GM18499 (cell line): Measurements from ENCODE around the gene CALML4.
"Not testable (repeated sequence)": the region's sequence is repeated elsewhere in the genome, so short reads cannot be mapped to it uniquely, and the experiment has no call there.

Experiments used
- ATAC-seq: cut with Tn5 transposase; IDR thresholded peaks from one replicate; pipeline ENCODE4 v1.9.1; 2021; ENCODE audit warnings: moderate number of reproducible peaks; ENCODE audit not compliant: insufficient read depth, unreplicated experiment

CALML4 gene

GRCh38 chr15:68209272-68209671 is 4.1 kb upstream of the CALML4 start:
- ATAC-seq: no peak

DNA sequence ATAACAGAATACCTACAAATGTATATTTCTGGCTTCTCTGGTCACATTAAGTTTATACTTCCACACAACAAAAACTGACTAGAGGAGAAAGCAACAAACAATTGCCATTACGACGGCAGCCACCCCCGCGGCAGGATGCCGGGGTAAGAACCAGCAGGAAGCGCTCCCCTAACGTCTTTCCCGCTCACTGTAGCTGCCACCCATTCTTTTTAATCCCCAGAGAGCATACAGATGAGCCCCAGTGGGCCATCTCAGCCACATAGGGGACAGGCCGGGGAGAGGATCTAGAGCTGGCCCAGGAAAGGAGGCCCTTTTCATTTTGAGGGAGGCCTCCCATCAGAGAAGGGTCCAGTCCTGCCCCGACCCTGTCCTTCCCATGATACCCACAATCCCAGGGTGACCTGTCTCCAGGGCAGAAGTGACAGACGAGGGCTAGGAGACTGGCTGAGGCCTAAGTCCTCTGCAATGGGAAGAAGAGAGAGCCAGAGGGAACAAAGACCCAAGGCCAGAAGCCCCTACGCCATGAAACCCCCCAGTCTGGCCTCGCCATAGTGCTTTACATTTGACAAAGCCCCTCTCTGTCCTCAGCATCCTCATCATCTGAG is 3.6 kb upstream of the CALML4 start:
- no peak for ATAC-seq

- no peak for ATAC-seq
These were observed 3.0 kb upstream of the CALML4 start for GRCh38 chr15:68208136-68208535.

DNA sequence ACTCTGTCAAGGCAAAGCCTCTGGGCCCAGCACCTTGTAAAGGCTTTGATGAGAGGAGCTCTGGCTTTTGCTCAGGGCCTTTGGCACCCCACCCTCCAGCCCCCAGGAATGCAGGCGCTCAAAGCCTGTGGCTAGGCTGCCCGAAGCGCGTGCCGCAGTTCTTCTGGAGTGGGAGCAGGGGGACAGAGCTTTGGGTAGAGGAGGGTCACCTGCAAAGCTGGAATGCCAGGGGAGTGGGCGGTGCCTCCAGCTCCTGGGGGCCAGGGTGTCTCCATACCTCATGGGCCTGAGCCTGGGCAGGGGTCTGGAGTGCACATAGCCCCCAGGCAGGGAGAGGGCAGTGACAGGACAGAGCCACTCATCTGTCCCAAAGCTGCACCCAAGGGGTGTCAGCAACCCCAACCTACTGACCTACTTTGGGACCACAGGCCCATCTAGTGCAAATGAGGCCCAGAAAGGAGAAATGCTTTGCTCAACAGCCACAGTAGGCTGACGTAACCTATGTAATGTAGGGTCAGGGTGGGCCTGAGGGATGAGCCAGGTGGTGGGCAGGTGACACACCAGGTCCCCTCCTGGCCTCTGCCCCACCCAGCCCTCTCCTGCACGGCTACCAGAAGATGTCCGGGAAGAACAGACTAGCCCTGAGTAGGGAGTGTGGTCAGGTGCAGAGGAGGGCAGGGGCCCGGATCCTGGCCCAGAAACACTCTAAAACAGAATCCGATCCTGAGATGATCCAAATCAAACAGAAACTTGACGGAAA is 2.2 kb upstream of the CALML4 start:
- no peak for ATAC-seq

GRCh38 chr15:68206711-68207151 is 1.6 kb upstream of the CALML4 start:
- ATAC-seq: no peak

DNA sequence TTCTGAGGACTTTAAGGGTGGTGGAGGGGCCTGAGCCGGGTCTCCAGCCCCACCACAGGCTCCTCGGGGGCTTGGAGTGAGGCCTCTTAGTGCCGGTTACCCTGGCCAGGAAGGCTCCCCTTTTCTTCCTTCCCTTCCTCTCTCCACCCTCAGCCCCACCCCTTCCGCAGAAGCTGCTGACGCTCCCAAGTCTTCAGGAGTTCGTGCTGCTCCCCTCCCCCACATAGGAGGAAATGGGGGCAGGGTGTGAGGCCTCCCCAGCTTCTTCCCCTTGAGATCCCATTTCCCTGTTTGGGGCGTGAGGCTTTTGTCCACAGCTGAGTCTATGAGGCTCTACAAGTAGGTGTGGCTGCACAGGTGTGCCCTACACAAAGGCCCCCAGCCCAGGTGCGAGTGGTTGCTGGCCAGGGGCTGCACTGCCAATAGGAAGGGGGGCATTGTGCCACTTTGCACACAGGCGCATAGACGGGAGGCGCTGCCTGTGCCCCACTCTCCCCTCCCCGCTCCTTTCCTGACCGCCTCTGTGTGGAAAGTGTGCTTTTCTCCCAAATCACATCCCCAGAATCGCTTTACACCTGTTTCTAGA is 915 bp upstream of the CALML4 start:
- ATAC-seq: no peak

DNA sequence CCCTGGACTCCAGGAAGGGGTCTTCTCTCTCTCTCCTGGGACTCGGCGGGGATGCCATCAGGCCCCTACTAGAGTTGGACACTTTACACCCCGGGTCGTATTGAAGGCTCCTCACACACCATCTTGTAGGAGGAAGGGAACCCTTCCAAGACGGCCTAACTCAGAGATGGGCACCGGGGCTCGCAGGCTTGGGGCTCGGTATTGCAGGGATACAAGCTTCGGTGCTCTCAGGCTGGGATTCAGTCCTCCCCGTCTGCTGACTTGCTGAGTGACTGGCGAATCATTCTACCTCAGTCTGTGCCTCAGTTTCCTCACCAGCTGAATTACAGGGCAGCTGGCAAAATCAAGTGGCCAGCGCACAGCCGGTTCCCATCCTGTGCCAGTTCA is 419 bp upstream of the CALML4 start:
- no peak for ATAC-seq

DNA sequence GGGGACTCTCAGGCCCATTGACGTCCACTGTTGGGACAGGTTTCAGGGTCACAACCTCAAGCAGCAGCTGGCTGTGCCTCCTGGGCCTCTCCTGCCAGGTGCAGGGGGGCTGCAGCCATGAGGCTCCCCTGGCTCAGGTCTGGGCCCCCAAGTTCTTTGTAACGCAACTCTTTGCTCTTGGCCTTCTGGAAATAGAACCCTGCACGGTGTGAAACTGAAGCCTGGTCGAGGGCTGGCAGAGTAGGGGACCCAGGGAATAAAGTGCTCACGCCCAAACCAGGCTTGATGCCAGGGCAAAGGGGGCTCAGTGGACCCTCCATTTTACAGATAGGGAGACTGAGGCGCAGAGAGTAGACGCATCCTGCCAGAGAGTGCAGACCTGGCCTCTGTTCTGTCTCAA is 771 bp downstream of the CALML4 start:
- ATAC-seq: no peak

DNA sequence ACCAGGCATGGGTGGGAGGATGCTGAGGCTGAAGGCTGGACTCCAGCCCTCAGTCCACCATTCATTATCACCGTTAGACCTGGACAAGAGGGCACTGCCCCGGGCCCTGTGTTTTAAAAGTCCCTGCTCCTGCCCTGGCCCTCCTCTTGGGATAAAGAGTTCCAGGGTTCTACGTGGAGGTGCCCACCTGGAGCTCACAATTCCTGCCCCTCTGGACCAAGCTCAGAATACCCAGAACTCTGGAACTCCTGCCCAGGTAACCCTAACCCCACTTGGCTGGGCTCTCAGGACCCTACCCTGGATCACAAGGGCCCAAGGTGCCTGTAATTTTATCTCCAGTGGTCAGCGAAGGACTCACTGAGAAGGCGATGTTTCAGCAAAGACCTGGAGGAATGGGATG is 1.2 kb downstream of the CALML4 start:
- no peak for ATAC-seq

DNA sequence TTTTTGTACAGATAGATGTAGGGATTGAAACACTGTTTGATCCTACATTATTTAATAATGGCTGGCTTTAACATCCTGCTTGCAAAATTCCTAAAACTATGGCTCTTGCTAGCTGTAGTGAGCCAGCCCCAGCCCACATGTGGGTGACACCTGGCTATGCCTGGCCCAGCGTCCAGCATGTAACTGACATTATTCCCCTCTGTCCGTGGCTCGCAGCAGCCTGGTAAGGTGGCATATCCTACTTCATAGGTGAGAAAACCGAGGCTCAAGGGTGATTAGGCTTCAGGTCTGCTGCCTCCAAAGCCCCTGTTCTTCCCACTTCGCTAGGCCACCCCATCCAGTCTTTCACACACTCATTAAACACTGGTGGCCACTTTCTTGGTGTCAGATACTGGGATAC is 1.6 kb downstream of the CALML4 start:
- ATAC-seq: no peak

GRCh38 chr15:68202994-68203393 is 2.1 kb downstream of the CALML4 start:
- ATAC-seq: not testable (repeated sequence)

- no peak for ATAC-seq
These were observed 3.3 kb downstream of the CALML4 start for GRCh38 chr15:68201879-68202261.

GRCh38 chr15:68201153-68201878 is 3.8 kb downstream of the CALML4 start:
- no peak for ATAC-seq

DNA sequence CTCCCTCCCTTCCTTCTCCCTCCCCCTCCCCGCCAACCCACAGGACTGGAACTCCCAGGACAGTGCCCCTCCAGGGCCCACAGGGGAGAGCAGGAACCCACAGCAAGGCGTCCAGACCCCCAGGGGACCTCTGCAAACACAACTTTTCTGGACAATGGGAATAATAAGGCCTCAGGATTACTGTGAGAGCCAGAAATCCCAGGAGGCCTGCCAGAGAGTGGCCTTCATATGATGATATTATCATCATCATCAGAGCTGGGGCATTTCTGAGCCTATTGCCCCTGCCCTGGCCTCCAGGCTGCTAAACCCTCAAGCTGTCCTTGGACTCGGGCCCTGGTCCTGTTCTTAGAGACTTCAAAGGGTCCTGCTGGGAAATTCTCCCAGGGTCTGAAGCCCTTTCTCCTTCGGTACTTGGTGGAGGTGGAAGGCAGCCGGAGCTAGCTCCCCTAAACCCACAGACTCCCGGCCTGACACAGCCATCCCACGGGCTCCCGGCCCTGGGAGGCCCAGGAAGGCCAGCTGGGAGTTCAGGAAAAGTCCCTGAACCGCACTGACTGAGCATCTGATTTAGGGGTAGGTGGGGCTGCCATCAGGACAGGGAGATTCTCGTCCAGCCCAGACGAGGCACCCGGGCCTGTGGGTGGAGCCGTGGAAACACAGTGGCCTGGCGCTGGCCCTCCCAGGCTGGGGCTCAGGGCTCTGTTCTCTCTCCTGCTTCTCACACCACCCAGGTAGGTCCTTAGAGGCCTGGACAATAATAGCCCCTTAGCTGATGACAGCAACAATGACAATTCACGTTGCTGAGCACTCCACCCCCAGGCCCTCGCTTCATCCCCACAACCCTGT is 4.9 kb downstream of the CALML4 start:
- ATAC-seq: no peak

- ATAC-seq: no peak
These were observed 5.8 kb downstream of the CALML4 start for GRCh38 chr15:68199340-68199739.

GRCh38 chr15:68197661-68198437 is 7.3 kb downstream of the CALML4 start:
- no peak for ATAC-seq

GRCh38 chr15:68197170-68197492 is 8.0 kb downstream of the CALML4 start:
- ATAC-seq: no peak

DNA sequence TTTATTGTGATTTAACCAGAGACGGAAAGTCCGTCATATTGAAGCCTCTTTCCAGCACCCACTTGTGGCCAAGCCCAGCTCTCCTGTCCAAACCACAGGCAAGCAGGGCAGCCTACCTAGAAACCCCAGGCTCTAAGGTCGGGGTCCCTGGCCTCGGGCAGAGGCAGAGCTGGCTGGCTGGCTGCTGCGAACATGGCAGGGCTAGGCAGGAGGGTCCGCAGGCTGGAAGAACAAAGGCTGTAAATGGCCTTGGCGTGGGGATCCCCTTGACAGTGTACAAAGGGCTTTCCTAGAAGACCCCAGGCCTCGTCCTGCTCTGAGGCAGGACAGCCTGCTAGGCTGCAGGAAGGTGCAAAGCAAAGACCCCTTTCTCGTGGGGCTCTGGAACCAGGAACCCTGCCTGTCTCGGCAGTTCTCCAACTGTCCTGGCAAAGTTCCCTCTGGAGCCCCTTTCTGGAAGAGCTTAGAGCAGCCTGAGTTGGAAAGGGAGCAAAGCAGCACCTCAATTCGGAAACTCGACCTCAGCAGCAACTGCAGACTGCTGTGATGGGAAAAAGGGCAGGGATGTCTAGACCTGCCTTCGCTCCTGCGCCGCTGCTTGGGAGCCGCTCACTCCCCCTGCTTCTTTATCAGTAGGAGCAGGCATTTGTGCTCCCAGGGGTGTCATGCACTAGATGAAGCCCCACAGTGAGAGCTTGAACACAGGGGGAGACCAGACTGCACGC is 8.5 kb downstream of the CALML4 start:
- ATAC-seq: no peak
